Stimulated activated CD4-positive, alpha-beta T cell treated with anti-CD3 and anti-CD28 coated beads, Interleukin-2, amount 100 ng/mL, for 4 hours (primary cell): Measurements from ENCODE around the gene MTUS2.

Source experiments
- DNase-seq: peaks from one replicate; pipeline ENCODE4 v3.0.0-alpha.2; 2020; ENCODE audit warnings: low read depth

MTUS2 gene

DNA sequence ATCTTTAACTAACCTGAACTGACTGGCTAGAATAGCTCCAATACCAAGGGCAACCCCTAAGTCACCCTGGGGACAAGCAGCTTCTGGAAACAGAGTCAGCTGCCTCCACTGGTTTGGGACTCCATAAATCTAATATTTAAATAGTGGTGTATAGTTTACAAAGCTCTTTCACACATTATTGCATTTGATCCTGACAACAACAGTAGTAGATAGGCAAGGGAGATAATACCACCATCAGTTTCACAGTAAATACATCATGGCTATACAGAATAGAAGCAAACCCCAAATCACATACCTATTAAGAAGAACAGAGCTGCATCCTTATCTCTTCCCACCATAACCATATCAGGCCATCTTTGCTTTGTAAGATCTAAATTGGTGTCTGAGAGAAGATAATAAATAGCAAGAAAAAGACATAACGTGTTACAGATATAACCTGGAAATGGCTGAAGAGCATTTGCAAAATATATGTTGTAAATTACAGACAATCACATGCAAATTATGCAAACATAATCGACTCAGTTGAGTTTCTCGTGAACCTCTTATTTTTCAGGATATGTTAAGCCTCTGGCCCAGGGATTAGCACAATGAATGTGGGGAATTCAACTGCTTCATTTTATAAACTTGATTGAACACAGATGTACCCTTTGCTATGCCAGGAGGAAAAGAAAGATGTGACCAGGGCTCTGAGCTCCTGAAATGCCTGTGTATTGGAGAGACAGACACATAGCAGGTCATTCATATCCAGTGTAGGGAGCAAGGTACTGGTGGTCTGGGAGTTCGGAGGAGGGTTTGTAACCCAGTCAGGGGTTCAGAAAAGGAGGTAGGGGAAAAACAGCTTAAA lies 632.9 kb downstream of the MTUS2 start:
- no peak for DNase-seq

DNA sequence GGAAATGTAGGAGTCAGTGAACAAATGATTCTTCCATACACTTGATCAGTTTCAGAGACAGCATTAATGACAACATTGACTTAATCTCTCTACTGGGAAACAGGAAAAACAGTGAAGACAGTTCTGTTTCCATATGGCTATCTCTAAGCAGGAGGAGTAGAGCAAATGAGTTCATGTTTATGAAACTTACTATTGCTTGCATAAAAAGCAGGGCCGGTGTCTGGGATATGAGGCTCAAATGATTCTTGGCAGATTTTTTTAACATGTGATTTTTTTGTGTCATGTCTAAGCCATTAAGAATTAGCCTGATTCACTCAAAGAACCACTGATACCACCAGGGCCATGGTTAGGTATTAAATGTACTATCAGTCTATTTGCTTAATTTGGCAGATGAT lies 633.5 kb downstream of the MTUS2 start:
- DNase-seq, result no peak

DNA sequence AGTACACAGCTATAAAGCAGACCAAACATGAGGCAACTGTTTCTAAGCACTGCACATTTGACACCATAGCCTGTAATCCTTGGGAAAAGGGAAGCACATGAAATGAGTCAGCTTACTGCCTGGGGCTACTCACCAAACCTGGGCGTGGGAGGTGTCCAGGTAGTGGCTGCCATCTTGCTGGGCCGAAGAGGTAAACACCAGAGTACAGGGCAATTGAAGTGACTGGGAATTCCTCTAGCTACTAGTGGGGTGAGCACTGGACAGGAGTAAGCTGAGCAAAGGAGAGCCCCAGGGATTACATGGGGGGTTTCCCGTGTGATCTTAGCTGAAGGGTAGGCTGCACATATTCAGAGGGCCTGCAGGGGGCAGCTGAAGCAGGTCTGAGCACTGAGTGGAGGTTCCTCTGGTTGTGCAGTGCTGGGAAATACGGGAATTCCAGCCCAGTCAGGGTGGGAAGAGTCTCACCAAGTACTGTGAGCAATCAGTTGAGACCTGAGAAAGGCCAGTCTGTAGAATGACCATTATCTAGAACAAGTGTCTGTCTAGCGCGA lies 634.9 kb downstream of the MTUS2 start:
- no peak for DNase-seq

DNA sequence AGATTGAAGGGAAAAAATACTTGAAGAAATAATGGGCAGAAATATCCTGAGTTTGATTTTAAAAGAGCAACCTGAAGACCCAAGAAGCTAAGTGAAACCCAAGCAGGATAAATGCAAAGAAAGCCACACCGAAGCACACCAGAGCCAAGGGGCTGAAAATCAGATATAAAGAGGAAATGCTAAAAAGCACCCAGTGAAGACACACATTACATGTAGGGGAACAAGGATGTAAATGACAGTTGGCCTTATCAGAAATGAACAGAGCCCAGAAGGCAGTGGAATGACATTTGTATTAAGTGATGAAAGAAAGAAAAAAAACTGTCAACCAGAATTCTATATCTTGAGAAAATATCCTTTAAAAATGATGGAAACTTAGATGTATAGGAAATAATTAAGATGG lies 636.3 kb downstream of the MTUS2 start:
- DNase-seq, result no peak

DNA sequence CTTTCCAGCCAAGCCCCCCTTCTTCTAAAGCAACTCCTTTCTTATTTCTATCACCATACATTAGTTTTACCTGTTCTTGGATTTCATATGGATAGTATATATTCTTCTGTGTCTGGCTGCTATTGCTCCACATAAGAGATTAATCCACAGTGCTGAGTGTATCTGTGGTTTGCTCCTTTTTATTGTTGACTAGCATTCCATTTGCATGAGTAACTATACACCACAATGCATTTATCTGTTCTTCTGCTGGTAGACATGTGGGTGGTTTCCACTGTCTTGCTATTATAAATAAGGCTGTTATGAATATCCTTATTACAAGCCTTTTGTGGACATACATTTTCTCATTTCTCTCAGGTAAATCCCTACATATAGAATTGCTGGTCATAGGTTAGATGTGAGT lies 637.2 kb downstream of the MTUS2 start:
- no peak for DNase-seq

DNA sequence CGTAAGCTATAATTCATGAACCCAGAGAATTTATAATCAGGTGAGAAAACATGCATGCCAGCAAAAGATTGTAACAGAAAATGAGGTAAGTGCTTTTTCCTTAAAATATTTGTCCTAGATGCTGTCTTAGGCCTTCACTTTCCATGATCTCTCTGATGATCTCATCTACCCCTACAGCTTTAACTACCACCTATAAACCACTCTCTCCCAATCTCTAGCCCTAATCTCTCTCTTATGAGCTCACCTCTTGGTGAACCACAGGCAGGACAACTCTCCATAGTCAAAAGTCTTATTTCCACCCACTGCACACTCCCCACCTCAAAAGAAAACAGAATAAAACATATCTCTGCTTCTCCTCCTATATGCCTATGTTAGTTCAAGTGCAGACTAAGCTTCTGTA lies 638.3 kb downstream of the MTUS2 start:
- no peak for DNase-seq

DNA sequence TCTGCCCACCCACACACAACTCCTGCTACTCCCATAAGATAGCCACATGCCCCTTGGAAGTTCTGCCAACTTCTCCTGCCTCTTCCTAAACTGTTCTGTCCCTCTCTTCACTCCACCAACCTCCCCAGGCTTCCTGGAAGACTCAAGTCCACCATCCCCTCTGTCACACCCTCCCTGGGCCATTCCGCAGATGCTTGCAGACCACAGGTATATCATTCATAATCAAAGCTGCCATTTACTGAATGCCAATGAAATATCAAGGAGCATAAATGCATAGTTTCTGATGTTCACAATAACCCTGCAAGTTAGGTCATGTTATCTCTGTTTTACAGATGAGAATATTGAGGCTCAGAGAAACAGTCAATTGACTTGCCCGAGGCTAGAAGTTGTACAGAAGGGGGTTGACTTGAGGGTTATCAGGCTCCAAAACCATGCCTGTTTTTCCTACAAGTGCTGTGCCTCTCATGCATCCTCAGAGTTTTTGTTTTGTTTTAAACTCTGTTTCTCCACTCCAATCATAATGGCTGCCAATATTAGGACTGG lies 639.7 kb downstream of the MTUS2 start:
- no peak for DNase-seq

DNA sequence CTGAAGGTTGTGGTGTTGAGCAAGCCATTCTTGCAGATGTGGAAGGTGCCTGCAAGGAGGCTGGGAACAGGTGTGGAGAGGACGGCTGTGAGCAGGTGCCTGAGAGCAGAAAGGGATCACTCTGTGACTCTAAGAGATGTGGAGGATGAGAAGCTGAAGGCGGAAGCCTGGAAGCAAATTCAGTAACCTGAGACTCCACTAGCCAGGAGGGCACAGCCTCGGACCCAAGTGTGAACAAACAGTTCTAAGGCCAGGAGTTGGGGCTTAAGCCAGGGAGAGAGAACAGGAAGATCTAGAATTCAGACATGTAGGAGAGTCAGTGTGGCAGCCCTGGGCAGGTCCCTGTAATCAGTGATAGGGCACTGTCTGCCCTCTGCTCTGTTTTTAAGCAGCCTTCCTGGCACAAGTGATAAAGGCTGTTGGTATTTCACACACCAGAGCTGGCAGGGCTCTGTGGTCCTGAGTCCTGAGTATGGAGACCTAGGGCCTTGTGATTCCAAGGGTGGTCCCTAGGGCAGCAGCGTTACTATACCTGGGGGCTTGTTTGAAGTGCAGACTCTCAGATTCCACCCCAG lies 644.1 kb downstream of the MTUS2 start:
- no peak for DNase-seq

DNA sequence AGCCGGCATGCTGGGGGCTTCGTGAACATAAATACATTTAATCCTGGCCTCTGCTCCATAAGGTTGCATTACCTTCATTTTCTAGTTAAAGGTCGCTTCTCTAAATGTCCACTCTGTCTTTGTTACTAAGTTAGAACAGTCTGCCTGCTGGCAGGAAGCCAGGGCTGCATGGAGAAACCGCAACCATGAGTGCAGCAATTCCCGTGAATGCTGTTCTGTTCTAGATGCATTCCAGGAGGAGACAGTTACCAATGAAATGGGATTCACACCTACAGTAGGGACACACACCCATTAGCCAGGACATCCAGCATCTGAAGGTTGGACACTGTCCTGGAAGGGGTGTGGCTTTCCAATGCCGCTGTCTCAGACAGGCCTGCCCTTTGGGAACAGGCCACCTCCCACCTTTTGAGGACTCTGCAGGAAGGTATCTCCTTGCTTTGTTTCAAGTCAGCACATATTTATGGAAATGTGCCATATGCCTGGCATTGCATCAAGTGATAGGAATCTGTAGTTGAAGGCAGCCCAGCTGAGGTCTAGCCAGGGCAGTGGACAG lies 645.7 kb downstream of the MTUS2 start:
- no peak for DNase-seq

DNA sequence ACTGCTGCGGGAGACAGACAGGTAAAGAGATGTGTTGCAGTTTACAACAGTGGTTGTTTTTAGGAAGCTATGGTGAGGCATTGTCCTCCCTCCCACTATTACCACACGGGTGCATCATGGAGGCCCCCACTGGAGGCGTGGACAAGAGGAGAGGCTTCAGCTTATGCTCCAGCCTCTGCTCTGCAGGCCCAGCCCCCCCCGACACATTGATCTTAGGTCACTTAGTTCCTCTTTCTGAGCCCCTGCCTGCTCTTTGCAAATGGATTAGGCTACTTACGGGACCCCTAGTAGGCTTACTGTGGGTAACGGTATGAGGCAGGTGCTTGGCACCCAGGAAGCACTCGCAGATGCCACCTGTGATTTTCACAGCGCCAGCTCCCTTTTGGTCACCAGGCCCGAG lies 651.4 kb downstream of the MTUS2 start:
- no peak for DNase-seq

DNA sequence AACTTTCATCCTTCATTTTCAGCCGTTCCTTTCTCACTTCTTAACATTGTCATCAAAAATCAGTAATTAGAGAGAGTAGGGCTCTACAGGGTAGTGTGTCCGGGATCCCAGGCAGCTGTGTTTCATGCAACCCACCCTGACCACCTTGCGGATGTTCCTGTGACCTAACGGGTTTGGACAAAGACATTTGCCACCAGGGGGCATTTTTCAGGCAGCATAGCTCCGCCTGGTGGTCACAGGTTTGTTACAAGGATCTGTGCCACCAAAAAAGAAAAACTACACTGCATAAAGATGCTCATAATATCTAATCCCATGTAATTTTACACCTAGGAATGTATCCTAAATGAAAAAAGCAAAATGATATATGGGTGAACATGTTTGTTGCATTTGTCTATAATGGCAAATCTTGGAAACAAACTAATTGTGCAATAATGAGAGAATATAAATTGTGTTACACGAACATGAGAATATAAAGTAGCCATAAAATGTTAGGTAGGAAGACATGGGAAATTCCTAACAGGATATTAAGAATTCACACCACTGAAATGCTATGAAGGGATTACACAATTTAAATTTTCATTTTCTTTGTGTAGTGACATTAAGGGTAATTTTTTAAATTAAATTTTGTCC lies 652.3 kb downstream of the MTUS2 start:
- peak; percentile 18 for DNase-seq

DNA sequence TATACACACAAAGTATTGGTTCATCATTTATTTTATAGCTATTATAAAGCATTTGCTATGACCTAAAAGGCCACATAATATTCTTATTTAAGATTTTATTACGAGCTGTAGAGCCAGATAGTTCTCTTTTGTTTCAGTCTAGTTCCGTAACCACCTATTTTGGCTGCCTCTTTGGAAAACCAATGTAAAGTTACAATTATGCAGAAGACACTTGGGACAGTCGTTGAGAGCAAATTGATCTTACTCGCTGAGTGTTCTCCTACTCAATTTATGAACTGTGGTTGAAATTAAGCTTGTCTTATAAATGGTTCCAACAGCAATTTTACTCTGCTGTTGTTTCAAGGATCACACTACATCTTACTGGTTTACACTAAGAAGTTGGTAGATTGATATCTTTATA lies 653.0 kb downstream of the MTUS2 start:
- no peak for DNase-seq

DNA sequence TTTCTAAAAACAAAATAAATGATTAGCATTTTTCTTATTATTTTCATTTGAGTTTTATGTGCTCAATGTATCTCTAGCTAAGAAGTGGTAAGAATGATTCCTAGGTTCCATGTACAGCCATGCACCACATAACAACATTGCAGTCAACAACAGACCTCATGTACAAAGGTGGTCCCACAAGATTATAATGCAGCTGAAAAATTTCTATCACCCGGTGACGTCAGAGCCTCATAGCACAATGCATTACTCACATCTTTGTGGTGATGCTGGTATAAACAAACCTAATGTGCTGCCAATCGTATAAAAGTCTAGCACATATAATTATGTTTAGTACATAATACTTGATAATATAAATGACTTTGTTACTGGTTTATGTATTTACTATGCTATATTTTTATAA lies 654.9 kb downstream of the MTUS2 start:
- no peak for DNase-seq

DNA sequence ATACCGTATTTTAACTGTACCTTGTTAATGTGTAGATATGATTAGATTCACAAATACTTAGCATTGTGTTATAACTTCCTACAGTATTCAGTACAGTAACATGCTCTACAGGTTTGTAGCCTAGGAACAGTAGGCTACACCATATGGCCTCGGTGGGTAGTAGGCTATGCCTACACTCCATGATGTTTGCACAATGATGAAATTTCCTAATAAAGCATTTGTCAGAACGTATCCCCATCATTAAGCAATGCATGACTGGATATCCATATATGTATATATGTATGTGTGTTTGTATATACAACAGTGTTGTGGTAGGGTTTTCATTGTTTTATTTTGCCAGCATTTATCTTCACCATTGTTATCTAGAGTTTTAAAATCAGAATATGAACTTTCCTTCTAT lies 655.9 kb downstream of the MTUS2 start:
- DNase-seq, result no peak

DNA sequence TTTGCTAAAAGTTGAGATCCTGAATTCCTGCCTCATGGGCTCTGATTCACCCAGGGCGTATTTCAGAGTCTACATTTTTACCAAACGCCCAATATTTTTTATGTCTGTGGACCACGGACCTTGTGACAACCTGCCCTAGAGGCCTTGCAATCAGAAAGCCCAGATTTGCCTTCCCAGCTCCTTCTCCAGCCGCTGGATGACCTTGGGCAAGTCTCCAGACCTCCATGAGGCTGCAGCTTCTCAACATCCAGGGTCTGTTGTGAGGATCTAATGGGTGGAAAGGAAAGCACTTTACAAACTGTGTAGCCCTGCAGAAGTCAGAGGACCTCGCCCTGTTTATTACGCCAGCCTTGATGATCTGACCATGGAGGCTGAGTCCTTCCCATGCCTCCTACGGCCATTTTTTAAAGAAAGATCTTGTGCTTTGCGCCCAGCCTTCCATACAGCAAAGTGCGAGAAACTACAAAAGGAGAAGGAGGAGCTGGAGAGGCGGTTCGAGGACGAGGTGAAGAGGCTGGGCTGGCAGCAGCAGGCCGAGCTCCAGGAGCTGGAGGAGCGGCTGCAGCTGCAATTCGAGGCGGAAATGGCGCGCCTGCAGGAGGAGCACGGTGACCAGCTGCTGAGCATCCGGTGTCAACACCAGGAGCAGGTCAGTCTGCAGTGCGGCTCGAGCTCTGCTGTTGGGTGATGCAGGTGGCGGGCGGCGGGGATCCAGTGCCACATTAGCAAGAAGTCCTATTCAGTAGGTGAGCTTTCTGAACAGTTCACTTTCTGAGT lies 659.8 kb downstream of the MTUS2 start:
- DNase-seq, result no peak

DNA sequence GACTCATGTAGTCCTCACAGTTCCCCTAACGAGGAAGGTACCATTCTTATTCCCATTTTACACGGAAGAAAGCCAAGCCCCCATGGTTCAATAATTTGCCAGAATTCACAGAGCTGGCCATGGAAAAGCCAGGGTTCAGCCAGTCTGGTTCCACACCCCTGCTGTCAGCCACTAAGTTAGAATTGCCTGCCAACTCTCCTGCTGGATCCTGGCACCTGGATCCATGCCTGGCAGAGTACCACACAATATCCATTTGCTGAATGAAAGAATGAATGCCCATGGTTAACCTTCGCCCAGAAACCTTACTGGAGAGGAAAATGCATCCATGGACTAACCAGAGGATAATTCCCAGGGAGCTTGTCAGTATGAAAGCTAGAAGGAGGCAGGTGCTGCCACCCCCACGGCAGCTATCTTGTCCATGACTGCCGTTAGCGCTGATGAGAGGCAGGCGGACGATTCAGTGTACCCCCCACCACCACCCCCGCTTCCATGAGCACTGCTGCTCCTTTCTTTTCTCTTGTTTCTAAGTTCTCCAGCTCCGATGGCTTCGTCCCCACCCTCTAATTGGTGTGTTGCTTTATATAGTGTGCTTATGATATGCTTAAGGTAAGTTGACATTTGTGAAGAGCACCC lies 660.9 kb downstream of the MTUS2 start:
- DNase-seq, result no peak

DNA sequence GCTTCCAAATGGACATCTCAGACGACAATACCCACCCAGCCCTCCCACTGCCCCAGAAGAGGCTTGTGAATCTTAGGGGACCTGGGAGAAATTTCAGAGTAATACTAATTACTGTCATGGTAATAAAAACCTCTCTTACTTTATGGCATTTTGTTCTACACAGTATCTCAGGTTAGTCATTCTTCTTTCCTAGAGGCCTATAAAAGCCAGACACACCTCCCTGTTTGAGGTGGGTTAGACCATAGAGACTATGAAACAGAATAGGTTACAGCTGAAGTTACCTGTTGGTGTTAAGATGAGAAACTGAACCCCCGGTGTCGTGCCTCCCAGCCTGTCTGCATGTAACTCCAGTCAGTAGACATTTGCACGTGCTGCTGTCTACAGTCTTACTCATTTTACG lies 661.5 kb downstream of the MTUS2 start:
- no peak for DNase-seq

DNA sequence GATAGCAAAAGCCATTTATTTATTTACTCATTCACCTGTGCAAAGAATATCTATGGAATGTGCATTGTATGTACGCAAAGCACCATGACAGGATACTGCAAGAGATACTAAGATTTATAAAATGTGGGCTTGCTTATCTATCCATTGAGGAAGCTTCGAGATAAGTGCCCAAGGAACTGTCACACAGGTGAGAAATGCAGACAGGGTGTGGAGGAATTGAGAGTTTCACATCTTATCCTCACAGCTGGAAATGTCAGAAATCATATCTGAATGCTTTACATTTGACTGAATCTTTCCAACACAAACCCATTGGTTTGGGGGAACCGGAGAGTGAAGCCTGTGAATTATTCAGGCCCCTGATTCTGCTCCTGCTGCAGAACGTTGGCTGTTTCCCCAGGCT lies 662.4 kb downstream of the MTUS2 start:
- DNase-seq, result no peak

DNA sequence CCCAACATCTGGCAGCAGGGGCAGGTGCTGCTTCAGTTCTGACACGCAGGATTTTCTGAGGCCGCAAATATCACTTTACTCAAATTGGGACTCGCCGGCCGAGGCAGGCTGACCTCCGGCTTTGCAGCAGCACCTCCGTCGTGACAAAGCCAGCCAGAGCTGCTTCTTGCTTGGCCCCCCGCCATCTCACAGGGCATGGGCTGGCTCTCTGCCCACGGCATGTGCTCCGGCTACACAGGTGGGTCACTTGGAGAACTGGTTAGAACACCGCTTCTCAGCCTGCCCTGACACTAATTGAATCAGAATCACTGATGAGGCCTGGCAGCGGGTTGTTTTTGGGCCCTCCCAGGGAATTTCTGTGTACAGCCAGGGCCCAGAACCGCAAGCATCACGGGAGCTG lies 663.1 kb downstream of the MTUS2 start:
- DNase-seq, result no peak

DNA sequence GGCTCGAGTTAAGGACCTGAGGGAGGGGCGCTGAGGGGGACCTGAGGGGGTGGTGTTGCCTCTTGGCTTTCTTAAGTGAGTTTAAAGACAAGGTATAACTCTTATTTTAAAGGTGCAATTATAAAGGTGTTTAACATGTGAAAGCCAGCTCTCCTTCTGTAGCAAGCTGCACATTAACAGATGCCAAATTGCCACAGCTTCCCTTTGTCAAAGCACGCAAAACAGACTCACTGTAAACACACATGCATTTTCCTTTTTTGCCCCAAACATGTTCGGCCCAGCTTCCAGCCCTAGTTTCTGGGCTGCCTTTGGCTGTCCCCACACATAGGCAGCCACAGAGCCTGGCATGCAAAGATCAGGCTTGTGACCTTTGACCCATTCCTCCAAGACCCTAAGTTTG lies 663.5 kb downstream of the MTUS2 start:
- DNase-seq, result no peak

DNA sequence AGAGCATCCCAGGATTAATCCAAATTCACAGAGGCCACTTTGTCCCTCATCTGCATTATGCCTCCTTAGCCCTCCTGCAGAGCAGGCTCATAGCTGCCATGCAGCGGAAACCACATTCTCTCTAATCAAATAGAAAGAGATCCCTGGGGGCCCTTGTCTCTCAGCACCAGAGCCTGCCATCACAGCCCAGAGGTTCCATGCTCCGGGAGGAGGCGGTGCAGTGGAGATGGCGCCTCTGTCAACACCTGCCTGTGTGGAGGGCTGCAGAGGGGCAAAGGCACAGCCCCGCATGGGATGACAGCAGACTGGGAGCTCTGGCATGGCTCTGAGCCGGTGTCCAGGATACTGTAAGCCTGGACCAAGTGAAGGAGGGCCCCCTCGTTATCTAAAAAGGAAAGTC lies 664.1 kb downstream of the MTUS2 start:
- no peak for DNase-seq
